ENCODE data around the gene DNAAF8. TPM values are rescaled to one million over a fixed set of nuclear protein-coding genes. Genes with fewer than 3 reads are reported as not detected.

Gene DNAAF8
- polyA plus RNA-seq, 1 of the 3 experiments (the other 2 are of a cell fraction): 3.1 TPM

- TF ChIP-seq RFX5 (IDR thresholded peaks at IDR 0.05; ENCODE audit: low read length): no peak
- TF ChIP-seq FOXJ3 (CRISPR knock-in tag; IDR thresholded peaks at IDR 0.05): no peak
- TF ChIP-seq NFIC (IDR thresholded peaks at IDR 0.05; ENCODE audit: borderline replicate concordance): no peak
- Histone ChIP-seq H3K36me3 (replicated peaks in 1 of 2; ENCODE audit: control insufficient read depth in 1 of 2, insufficient read depth in 2 of 2, low read length in 1 of 2) (peaks cover 0 to 24% of the 10 kb centered on the region in 2 experiments), H2AFZ (ENCODE audit: low read depth) (no peak overlapping the region), H3K4me3 (ENCODE audit: low read depth in 2 of 2, low read length in 1 of 2) (no peak overlapping the region), H3K4me2 (no peak overlapping the region), H3K9me3 (no peaks in the 10 kb centered on the region), H4K20me1 (ENCODE audit: insufficient read depth) (no peaks in the 10 kb centered on the region), H3K27me3 (ENCODE audit: insufficient read depth) (no peaks in the 10 kb centered on the region), H3K4me1 (ENCODE audit: control insufficient read depth in 1 of 2, insufficient read depth in 2 of 2, low read depth in 1 of 2, low read length in 1 of 2) (peaks cover 0 to 15% of the 10 kb centered on the region in 2 experiments; a peak in 2 of 4 replicates), H3F3A (replicated peaks; ENCODE audit: insufficient read depth) (no peaks in the 10 kb centered on the region), H3K9me2 (no peaks in the 10 kb centered on the region), H3K9ac (no peak overlapping the region), H3K27ac (ENCODE audit: low read depth in 2 of 2, low read length in 1 of 2) (no peak overlapping the region), H3K79me2 (ENCODE audit: insufficient read depth) (0 out of 2 replicates have a peak, but pooled peaks cover 7% of the 10 kb centered on the region)
- ChIA-PET CTCF (no interaction called here), POLR2A (no interaction called here)
- no peak for DNase-seq
- WGBS (ENCODE audit: low lambda C conversion rate): 61% methylated on average over 5 of the region's 22 CpGs
These were observed 63.5 kb downstream of the DNAAF8 start for GRCh38 chr16:4797805-4798252.

GRCh38 chr16:4798456-4798855, 64.1 kb downstream of the DNAAF8 start:
- no peaks in the 10 kb centered on the region for H3K27me3 ChIP-seq (ENCODE audit: insufficient read depth)
- H3K27ac ChIP-seq (ENCODE audit: low read depth in 2 of 2, low read length in 1 of 2): no peak overlapping the region
- H3K4me3 ChIP-seq (ENCODE audit: low read depth in 2 of 2, low read length in 1 of 2): no peak overlapping the region
- peaks cover 0 to 24% of the 10 kb centered on the region in 2 experiments for H3K36me3 ChIP-seq (replicated peaks in 1 of 2; ENCODE audit: control insufficient read depth in 1 of 2, insufficient read depth in 2 of 2, low read length in 1 of 2)
- ChIA-PET CTCF (no interaction called here), POLR2A (no interaction called here)
- peaks cover 0 to 18% of the 10 kb centered on the region in 2 experiments; a peak in 3 of 4 replicates for H3K4me1 ChIP-seq (ENCODE audit: control insufficient read depth in 1 of 2, insufficient read depth in 2 of 2, low read depth in 1 of 2, low read length in 1 of 2)
- H3F3A ChIP-seq (replicated peaks; ENCODE audit: insufficient read depth): peaks cover 4% of the 10 kb centered on the region
- no peak for DNase-seq
- TF ChIP-seq SMC3 (IDR thresholded peaks at IDR 0.05; ENCODE audit: low read depth, low read length) (no peak), PBX3 (IDR thresholded peaks at IDR 0.05) (no peak)
- no peak overlapping the region for H3K4me2 ChIP-seq
- WGBS (ENCODE audit: low lambda C conversion rate): 89% methylated on average over 9 of the region's 16 CpGs
- H2AFZ ChIP-seq (ENCODE audit: low read depth): no peak overlapping the region
- no peaks in the 10 kb centered on the region for H4K20me1 ChIP-seq (ENCODE audit: insufficient read depth)
- 0 out of 2 replicates have a peak, but pooled peaks cover 7% of the 10 kb centered on the region for H3K79me2 ChIP-seq (ENCODE audit: insufficient read depth)
- H3K9me3 ChIP-seq: no peaks in the 10 kb centered on the region
- no peaks in the 10 kb centered on the region for H3K9me2 ChIP-seq
- H3K9ac ChIP-seq: no peak overlapping the region

Small RNA genes lying within 50 kb of the gene (small RNA-seq; reads per million reads assigned to genes)
- 0 reads per million in 7 experiments for gene RF00017

Other genes starting within 250 kb of the DNAAF8 start
- 19.4 and 30.2 TPM in 2 replicates for gene CDIP1, start 195.8 kb upstream of the DNAAF8 start, polyA plus RNA-seq (2012; rRNA removed)
- gene C16orf96, start 178.2 kb upstream of the DNAAF8 start, polyA plus RNA-seq (2012; rRNA removed): 0.05 TPM in 2 replicates
- gene UBALD1, start 119.6 kb upstream of the DNAAF8 start, polyA plus RNA-seq (2012; rRNA removed): 13.0 and 16.7 TPM in 2 replicates
- 5.5 and 13.3 TPM in 2 replicates for gene MGRN1, start 109.7 kb upstream of the DNAAF8 start, polyA plus RNA-seq (2012; rRNA removed)
- gene NUDT16L1, start 41.0 kb upstream of the DNAAF8 start, polyA plus RNA-seq (2012; rRNA removed): 45.8 and 45.9 TPM in 2 replicates
- 42.2 and 43.9 TPM in 2 replicates for gene ANKS3, start 266 bp upstream of the DNAAF8 start, polyA plus RNA-seq (2012; rRNA removed)
- gene ZNF500, start 32.6 kb downstream of the DNAAF8 start, polyA plus RNA-seq (2012; rRNA removed): 6.3 and 8.2 TPM in 2 replicates
- gene SEPTIN12, start 53.8 kb downstream of the DNAAF8 start, polyA plus RNA-seq (2012; rRNA removed): 0.07 TPM in 1 of 2 replicates, not detected in the other
- gene SMIM22, start 60.8 kb downstream of the DNAAF8 start, polyA plus RNA-seq (2012; rRNA removed): not detected in 2 replicates
- gene ROGDI, start 68.1 kb downstream of the DNAAF8 start, polyA plus RNA-seq (2012; rRNA removed): 33.6 and 48.4 TPM in 2 replicates
- 40.1 and 45.2 TPM in 2 replicates for gene GLYR1, start 112.8 kb downstream of the DNAAF8 start, polyA plus RNA-seq (2012; rRNA removed)
- gene UBN1, start 112.9 kb downstream of the DNAAF8 start, polyA plus RNA-seq (2012; rRNA removed): 9.7 and 10.9 TPM in 2 replicates
- gene PPL, start 202.6 kb downstream of the DNAAF8 start, polyA plus RNA-seq (2012; rRNA removed): 16.8 and 24.6 TPM in 2 replicates
- 0.03 and 0.08 TPM in 2 replicates for gene SEC14L5, start 223.8 kb downstream of the DNAAF8 start, polyA plus RNA-seq (2012; rRNA removed)

Measured in SK-N-SH (cell line).